ENCODE data around the gene KDELR3. TPM values are rescaled to one million over a fixed set of nuclear protein-coding genes. Genes with fewer than 3 reads are reported as not detected.
A peak's percentile ranks its signal among the peaks of the same experiment; 100 is the strongest.

KDELR3 gene
- total and polyA plus RNA-seq, 2 of the 8 experiments (the other 6 are each of a cell fraction or from before 2014, with no cell fraction given), result 7.9 to 13.0 TPM

- no peak overlapping the region for H4K8ac ChIP-seq (ENCODE audit: extremely low read depth, insufficient read depth, low read length)
- H3K23ac ChIP-seq (ENCODE audit: insufficient read length), result no peak overlapping the region
- CTCF ChIA-PET (ENCODE audit: partially characterized antibody), result interaction anchor here (1.2 to 4.8 kb wide), 4 partner anchors 24 to 114 kb away, joined by 3 to 21 read pairs (median 10); no protein-coding TSS in a partner anchor
- H3K4me1 ChIP-seq (replicated peaks in 1 of 4; ENCODE audit: control insufficient read depth in 3 of 4, insufficient read depth in 4 of 4, low read length in 3 of 4), result peaks cover 0 to 17% (median 9%) of the 10 kb centered on the region in 4 experiments; a peak in 6 of 7 replicates
- peaks cover 2% of the 10 kb centered on the region; the same call in 1 of the 2 replicates for H3K23me2 ChIP-seq (ENCODE audit: low read depth, low read length)
- no peak overlapping the region for H3K18ac ChIP-seq (ENCODE audit: extremely low read depth, low read length)
- no peaks in the 10 kb centered on the region for H4K20me1 ChIP-seq (replicated peaks in 1 of 2; ENCODE audit: control insufficient read depth in 1 of 2, insufficient read depth in 2 of 2, low read length in 2 of 2)
- POLR2A ChIA-PET (ENCODE audit: partially characterized antibody), result interaction anchor here (0.9 to 40.8 kb wide), 4 partner anchors 9 to 62 kb away, joined by 3 to 1102 read pairs (median 4); no protein-coding TSS in a partner anchor
- 78% methylated on average over 8 of the region's 8 CpGs; no CpG with 5 or more reads in 1 of the 2 experiments for WGBS, 2 experiments (ENCODE audit: extremely low coverage in 1 of 2, insufficient coverage in 1 of 2, insufficient read length in 1 of 2, insufficient replicate concordance in 2 of 2, low coverage in 1 of 2, low lambda C conversion rate in 2 of 2, missing lambda C conversion rate in 1 of 2)
- H3K56ac ChIP-seq (replicated peaks; ENCODE audit: insufficient read length, low read depth, low read length), result no peak overlapping the region
- peak overlapping the region; percentile 99; the same call in 1 of the 2 replicates for H2BK15ac ChIP-seq (ENCODE audit: low read length)
- no peak overlapping the region for H2BK120ac ChIP-seq (replicated peaks; ENCODE audit: low read depth, low read length)
- no peaks in the 10 kb centered on the region for H3K9me3 ChIP-seq (ENCODE audit: insufficient read depth in 2 of 2, low read depth in 1 of 2, low read length in 1 of 2)
- no peak overlapping the region for H4K91ac ChIP-seq (replicated peaks; ENCODE audit: insufficient read length, low read length)
- no peak overlapping the region for H2BK5ac ChIP-seq (ENCODE audit: low read depth, low read length)
- 0 out of 2 replicates have a peak overlapping the region, but pooled peaks have one; percentile 18 for H2BK20ac ChIP-seq (ENCODE audit: low read length)
- H3K9ac ChIP-seq (replicated peaks in 1 of 4; ENCODE audit: extremely low read depth in 1 of 4, low read depth in 3 of 4, low read length in 3 of 4), result no peak overlapping the region
- DNase-seq (ENCODE audit: low read depth in 1 of 2, low spot score in 2 of 2) (no peak), FAIRE-seq (no peak)
- no peak overlapping the region for H3K4me3 ChIP-seq (ENCODE audit: extremely low read depth in 1 of 4, insufficient read depth in 2 of 4, low read depth in 3 of 4, low read length in 4 of 4)
- no peak overlapping the region; a peak in 1 of 4 replicates for H3K4me2 ChIP-seq (ENCODE audit: insufficient read depth in 1 of 2, low read depth in 2 of 2, low read length in 2 of 2)
- H3K79me2 ChIP-seq (ENCODE audit: control insufficient read depth in 1 of 2, insufficient read depth in 2 of 2, low read length in 2 of 2), result no peaks in the 10 kb centered on the region
- no peak overlapping the region for H4K5ac ChIP-seq (ENCODE audit: insufficient read length, low read depth, low read length)
- H3K14ac ChIP-seq (ENCODE audit: insufficient read length), result no peak overlapping the region
- no peaks in the 10 kb centered on the region for H3K79me1 ChIP-seq (ENCODE audit: low read depth, low read length)
- H3K36me3 ChIP-seq (ENCODE audit: control insufficient read depth in 2 of 4, insufficient read depth in 4 of 4, low read length in 3 of 4), result no peaks in the 10 kb centered on the region
- peaks cover under 1 to 41% (median 34%) of the 10 kb centered on the region in 4 experiments for H3K27me3 ChIP-seq (replicated peaks in 1 of 4; ENCODE audit: control insufficient read depth in 3 of 4, extremely low read depth in 1 of 4, insufficient read depth in 3 of 4, low read length in 3 of 4)
- H3K4ac ChIP-seq (replicated peaks; ENCODE audit: insufficient read length, low read depth, low read length), result no peak overlapping the region
- H2BK12ac ChIP-seq (ENCODE audit: low read depth, low read length), result peak overlapping the region; percentile 68; the same call in 1 of the 2 replicates
- H2AK5ac ChIP-seq (ENCODE audit: low read depth, low read length), result no peak overlapping the region; the same call in 1 of the 2 replicates
- H2AFZ ChIP-seq (ENCODE audit: low read length), result no peak overlapping the region
- no peak overlapping the region for H3K27ac ChIP-seq (ENCODE audit: low read depth, low read length)
- TF ChIP-seq PHF8 (conservative IDR thresholded peaks at IDR 0.05; ENCODE audit: low read depth, low read length), result no peak
- TF ChIP-seq CTCF (IDR thresholded peaks at IDR 0.05; ENCODE audit: control extremely low read depth in 1 of 3, insufficient read depth in 1 of 3, low read depth in 1 of 3, low read length in 3 of 3), result no peak
- no peak for TF ChIP-seq POLR2A (IDR thresholded peaks at IDR 0.05; ENCODE audit: control extremely low read depth in 1 of 2, low read depth in 2 of 2, low read length in 2 of 2)
- no peak for TF ChIP-seq FOSL1 (IDR thresholded peaks at IDR 0.05; ENCODE audit: insufficient read depth, low read depth, low read length)
- no peak for TF ChIP-seq JUND (IDR thresholded peaks at IDR 0.05; ENCODE audit: low read length)
- no peak for TF ChIP-seq SAP30 (IDR thresholded peaks at IDR 0.05; ENCODE audit: insufficient read depth, insufficient replicate concordance, low read length)
- TF ChIP-seq CBX5 (IDR thresholded peaks at IDR 0.05; ENCODE audit: low read depth, low read length), result no peak
- no peak for TF ChIP-seq SP1 (IDR thresholded peaks at IDR 0.05; ENCODE audit: low read depth, low read length)
- TF ChIP-seq RFX5 (IDR thresholded peaks at IDR 0.05; ENCODE audit: borderline replicate concordance, low read depth, low read length), result no peak
These were observed 7.5 kb upstream of the KDELR3 start for GRCh38 chr22:38460426-38460840.
